ENCODE measurements around the gene HFM1.
"Not testable (repeated sequence)": the region's sequence is repeated elsewhere in the genome, so short reads cannot be mapped to it uniquely, and the experiment has no call there.

- TF ChIP-seq CTCF (conservative IDR thresholded peaks at IDR 0.05); ZFX (IDR thresholded peaks at IDR 0.05): not testable (repeated sequence)
Measured at GRCh38 chr1:91422523-91422922, 17.9 kb upstream of the HFM1 start.
